A673 (cell line): ENCODE results near the gene GOSR2. TPM values are rescaled to one million over a fixed set of nuclear protein-coding genes. Genes with fewer than 3 reads are reported as not detected.

Experiments used
- BruUV-seq: library from RNA; stranded (reverse); fragments of 400-500 nt; replicated peaks from 2 replicates; lab custom pipeline; 2021; lab: Mats Ljungman, UMichigan
- CTCF ChIA-PET: fragments of 300-600 bp; sonication (Branson Sonifier 250); formaldehyde crosslinking; loops from one replicate; lab custom pipeline; 2022; ENCODE audit warnings: antibody characterized with exemption; lab: Charles Lee
- POLR2A ChIA-PET: fragments of 300-600 bp; sonication (Branson Sonifier 250); formaldehyde crosslinking; loops from one replicate; lab custom pipeline; 2022; ENCODE audit warnings: antibody characterized with exemption; ENCODE audit not compliant: low non-redundant PET; lab: Charles Lee
- DNase-seq: peaks from one replicate; pipeline ENCODE4 v3.0.0-alpha.2; 2015; ENCODE audit warnings: low spot score
- H3K27ac ChIP-seq: fragments of 200-600 bp; sonication (generic); 2 replicates; pipeline ENCODE4 v1.5.1; 2016; ENCODE audit warnings: mixed run types, low read depth, mild to moderate bottlenecking, mixed read lengths, antibody characterized with exemption, low read length; ENCODE audit not compliant: poor library complexity, severe bottlenecking
- H3K27me3 ChIP-seq: fragments of 200-600 bp; sonication (generic); replicated peaks from 2 replicates; pipeline ENCODE4 v1.6.1; 2017; ENCODE audit warnings: mixed run types, low read depth, mild to moderate bottlenecking, mixed read lengths, antibody characterized with exemption, low read length; ENCODE audit not compliant: insufficient read depth, poor library complexity
- H3K36me3 ChIP-seq: fragments of 200-600 bp; sonication (generic); 2 replicates; pipeline ENCODE4 v1.6.1; 2016; ENCODE audit warnings: mixed run types, mild to moderate bottlenecking, mixed read lengths, antibody characterized with exemption, low read length; ENCODE audit not compliant: insufficient read depth, poor library complexity, severe bottlenecking
- H3K4me1 ChIP-seq: fragments of 200-600 bp; sonication (generic); 2 replicates; pipeline ENCODE4 v1.6.1; 2017; ENCODE audit warnings: mixed run types, mild to moderate bottlenecking, mixed read lengths, antibody characterized with exemption, low read length; ENCODE audit not compliant: insufficient read depth, poor library complexity, severe bottlenecking
- H3K4me3 ChIP-seq: fragments of 200-600 bp; sonication (generic); 2 replicates; pipeline ENCODE4 v1.5.1; 2016; ENCODE audit warnings: low read depth, mixed run types, mild to moderate bottlenecking, mixed read lengths, low read length; ENCODE audit not compliant: poor library complexity, severe bottlenecking
- H3K9me3 ChIP-seq: fragments of 200-600 bp; sonication (generic); 2 replicates; pipeline ENCODE4 v1.6.1; 2016; ENCODE audit warnings: mixed run types, low read depth, mild to moderate bottlenecking, mixed read lengths, antibody characterized with exemption, low read length; ENCODE audit not compliant: poor library complexity, severe bottlenecking
- EZH2 ChIP-seq: fragments of 200-600 bp; sonication (generic); IDR thresholded peaks from 2 replicates; pipeline ENCODE4 v1.6.1; 2017; ENCODE audit warnings: borderline replicate concordance, low read depth, mild to moderate bottlenecking, mixed read lengths, antibody characterized with exemption, low read length; ENCODE audit not compliant: poor library complexity, severe bottlenecking
- intact Hi-C: fragments of 100-400 bp; cut with micrococcal nuclease; formaldehyde crosslinking; loops from one replicate; pipeline ENCODE4 v1.10.0; 2022; ENCODE audit not compliant: unreplicated experiment
- total RNA-seq: library from RNA; stranded (reverse); gene quantifications from 2 replicates; pipeline ENCODE4 v1.2.3, GENCODE V29; 2021
- TF ChIP-seq, protein P1 (sequence below): fragments of 300-800, 200-600 bp; sonication (generic); conservative IDR thresholded peaks from 2 replicates; pipeline ENCODE4 v1.5.1; 2017; ENCODE audit warnings: low read depth, mild to moderate bottlenecking, antibody characterized with exemption, low read length, moderate library complexity, mixed read lengths

The GOSR2 gene
- total RNA-seq, 1 experiment from 2014 or later: 34.5 TPM

- Histone ChIP-seq H3K4me1 (no peaks in the 10 kb centered on the region), H3K27ac (no peak overlapping the region), H3K4me3 (no peak overlapping the region), H3K36me3 (no peaks in the 10 kb centered on the region), H3K27me3 (no peaks in the 10 kb centered on the region), H3K9me3 (no peaks in the 10 kb centered on the region)
- intact Hi-C loops: no loop called here
- no TSS peak for BruUV-seq
- POLR2A ChIA-PET: no interaction called here
- CTCF ChIA-PET: no interaction called here
- no peak for TF ChIP-seq EZH2
- TF ChIP-seq, protein P1, sequence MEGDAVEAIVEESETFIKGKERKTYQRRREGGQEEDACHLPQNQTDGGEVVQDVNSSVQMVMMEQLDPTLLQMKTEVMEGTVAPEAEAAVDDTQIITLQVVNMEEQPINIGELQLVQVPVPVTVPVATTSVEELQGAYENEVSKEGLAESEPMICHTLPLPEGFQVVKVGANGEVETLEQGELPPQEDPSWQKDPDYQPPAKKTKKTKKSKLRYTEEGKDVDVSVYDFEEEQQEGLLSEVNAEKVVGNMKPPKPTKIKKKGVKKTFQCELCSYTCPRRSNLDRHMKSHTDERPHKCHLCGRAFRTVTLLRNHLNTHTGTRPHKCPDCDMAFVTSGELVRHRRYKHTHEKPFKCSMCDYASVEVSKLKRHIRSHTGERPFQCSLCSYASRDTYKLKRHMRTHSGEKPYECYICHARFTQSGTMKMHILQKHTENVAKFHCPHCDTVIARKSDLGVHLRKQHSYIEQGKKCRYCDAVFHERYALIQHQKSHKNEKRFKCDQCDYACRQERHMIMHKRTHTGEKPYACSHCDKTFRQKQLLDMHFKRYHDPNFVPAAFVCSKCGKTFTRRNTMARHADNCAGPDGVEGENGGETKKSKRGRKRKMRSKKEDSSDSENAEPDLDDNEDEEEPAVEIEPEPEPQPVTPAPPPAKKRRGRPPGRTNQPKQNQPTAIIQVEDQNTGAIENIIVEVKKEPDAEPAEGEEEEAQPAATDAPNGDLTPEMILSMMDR: no peak
- DNase-seq: no peak
Measured at GRCh38 chr17:46889992-46890564, 32.9 kb upstream of the GOSR2 start.

- no peak for DNase-seq
- Histone ChIP-seq H3K27ac (no peak overlapping the region), H3K4me1 (no peaks in the 10 kb centered on the region), H3K9me3 (no peaks in the 10 kb centered on the region), H3K4me3 (no peak overlapping the region), H3K36me3 (no peaks in the 10 kb centered on the region), H3K27me3 (no peaks in the 10 kb centered on the region)
- intact Hi-C loops: no loop called here
- POLR2A ChIA-PET: no interaction called here
- CTCF ChIA-PET: no interaction called here
- TF ChIP-seq EZH2: no peak
- TF ChIP-seq, protein P1: no peak
- no TSS peak for BruUV-seq
Measured at GRCh38 chr17:46890638-46891037, 32.3 kb upstream of the GOSR2 start.

DNA sequence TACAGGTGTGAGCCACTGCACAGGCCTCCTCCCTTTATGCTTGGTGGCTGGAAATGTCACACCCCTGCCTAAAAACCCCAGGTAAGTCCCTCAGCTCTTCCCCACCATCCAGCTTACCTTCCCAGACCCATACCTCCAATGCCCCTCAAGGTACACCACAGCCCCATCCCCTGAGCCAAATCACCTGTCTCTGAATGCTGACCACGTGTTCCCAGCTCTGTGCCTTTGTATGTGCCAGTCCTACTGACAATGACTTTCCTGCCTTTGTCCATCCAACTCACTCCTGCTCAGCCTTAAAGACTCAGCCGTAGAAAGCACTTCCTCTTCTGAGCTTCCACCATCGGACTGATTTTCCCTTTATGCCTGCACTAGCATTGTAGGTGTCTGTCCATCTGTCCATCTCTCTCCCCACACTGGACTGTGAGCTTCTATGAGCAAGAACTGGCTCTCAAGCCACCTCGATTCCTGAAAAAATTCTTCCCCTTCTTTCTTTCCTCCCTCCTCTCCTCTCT, 30.7 kb upstream of the GOSR2 start:
- Histone ChIP-seq H3K27me3 (no peaks in the 10 kb centered on the region), H3K27ac (no peak overlapping the region), H3K4me3 (no peak overlapping the region), H3K4me1 (no peaks in the 10 kb centered on the region), H3K36me3 (no peaks in the 10 kb centered on the region), H3K9me3 (no peaks in the 10 kb centered on the region)
- BruUV-seq: no TSS peak
- no peak for TF ChIP-seq EZH2
- TF ChIP-seq, protein P1: no peak
- POLR2A ChIA-PET: no interaction called here
- intact Hi-C loops: no loop called here
- CTCF ChIA-PET: no interaction called here
- no peak for DNase-seq
